SK-N-SH (cell line): ENCODE data around the gene SYNGR2. TPM values are rescaled to one million over a fixed set of nuclear protein-coding genes. Genes with fewer than 3 reads are reported as not detected.

Experiments used
- CTCF ChIA-PET: fragments of 300-600, 350-600 bp; formaldehyde crosslinking; extraction: SDS; loops from one replicate; lab custom pipeline; 2021; lab: Yijun Ruan, JAX
- POLR2A ChIA-PET: fragments of 350-600 bp; sonication (Branson Sonifier 250); formaldehyde crosslinking; extraction: SDS; loops from one replicate; lab custom pipeline; 2020; ENCODE audit warnings: antibody characterized with exemption, inconsistent platforms; lab: Yijun Ruan, JAX
- DNase-seq: peaks from one replicate; pipeline ENCODE4 v3.0.0; 2012
- H2AFZ ChIP-seq: fragments of 200-600 bp; sonication (generic); 2 replicates; pipeline ENCODE4 v1.8.1; 2016; ENCODE audit warnings: antibody characterized with exemption, mild to moderate bottlenecking, low read depth
- H3F3A ChIP-seq: fragments of 200-600 bp; sonication (generic); replicated peaks from 2 replicates; pipeline ENCODE3; 2016; ENCODE audit warnings: antibody characterized with exemption, mild to moderate bottlenecking; ENCODE audit not compliant: insufficient read depth
- H3K27ac ChIP-seq, 2 experiments: fragments of 200-500 bp in 1 of 2; fragments of 200-600 bp in 1 of 2; sonication (Bioruptor generic) in 1 of 2; sonication (generic), shearing (Covaris generic) in 1 of 2; 2 replicates each; pipeline versions ENCODE4 v1.5.1 to v1.6.1; 2014 to 2016; ENCODE audit warnings: low read depth in 2 of 2, inconsistent platforms in 1 of 2, low read length in 1 of 2, mild to moderate bottlenecking in 1 of 2, mixed read lengths in 1 of 2
- H3K27me3 ChIP-seq: fragments of 200-600 bp; sonication (generic), shearing (Covaris generic); 2 replicates; pipeline ENCODE4 v1.6.1; 2016; ENCODE audit warnings: mixed run types; ENCODE audit not compliant: insufficient read depth
- H3K36me3 ChIP-seq, 2 experiments: fragments of 200-500 bp in 1 of 2; fragments of 200-600 bp in 1 of 2; sonication (Bioruptor generic) in 1 of 2; sonication (generic) in 1 of 2; replicated peaks in 1 of 2; 2 replicates each; pipeline versions ENCODE3 to v1.5.1; 2014 to 2016; ENCODE audit warnings: low read length in 1 of 2, mild to moderate bottlenecking in 1 of 2; ENCODE audit not compliant: insufficient read depth in 2 of 2, control insufficient read depth in 1 of 2
- H3K4me1 ChIP-seq, 2 experiments: fragments of 200-500 bp in 1 of 2; fragments of 200-600 bp in 1 of 2; sonication (Bioruptor generic) in 1 of 2; sonication (generic), shearing (Covaris generic) in 1 of 2; 2 replicates each; pipeline versions ENCODE4 v1.5.1 to v1.6.1; 2014 to 2016; ENCODE audit warnings: low read depth in 1 of 2, low read length in 1 of 2, mixed run types in 1 of 2; ENCODE audit not compliant: insufficient read depth in 2 of 2, control insufficient read depth in 1 of 2
- H3K4me2 ChIP-seq: fragments of 200-600 bp; sonication (generic), shearing (Covaris generic); 2 replicates; pipeline ENCODE4 v1.6.1; 2017; ENCODE audit warnings: mixed run types
- H3K4me3 ChIP-seq, 2 experiments: fragments of 200-500 bp in 1 of 2; fragments of 200-600 bp in 1 of 2; sonication (Bioruptor generic) in 1 of 2; sonication (generic), shearing (Covaris generic) in 1 of 2; 2 replicates each; pipeline versions ENCODE4 v1.5.1 to v1.8.1; 2014 to 2016; ENCODE audit warnings: low read depth in 2 of 2, inconsistent platforms in 1 of 2, low read length in 1 of 2, mild to moderate bottlenecking in 1 of 2, mixed read lengths in 1 of 2, moderate library complexity in 1 of 2
- H3K79me2 ChIP-seq: fragments of 200-600 bp; sonication (generic); 2 replicates; pipeline ENCODE4 v1.8.1; 2017; ENCODE audit warnings: mild to moderate bottlenecking; ENCODE audit not compliant: insufficient read depth
- H3K9ac ChIP-seq: fragments of 200-600 bp; sonication (generic); 2 replicates; pipeline ENCODE4 v1.6.1; 2017; ENCODE audit warnings: mixed run types
- H3K9me2 ChIP-seq: fragments of 200-600 bp; sonication (generic); 2 replicates; pipeline ENCODE4 v1.6.1; 2017; ENCODE audit warnings: mixed run types
- H3K9me3 ChIP-seq: fragments of 200-600 bp; sonication (generic); 2 replicates; pipeline ENCODE4 v1.6.1; 2017; ENCODE audit warnings: mixed run types, mild to moderate bottlenecking, moderate library complexity
- H4K20me1 ChIP-seq: fragments of 200-600 bp; sonication (generic); 2 replicates; pipeline ENCODE4 v1.6.1; 2017; ENCODE audit warnings: mild to moderate bottlenecking, mixed run types; ENCODE audit not compliant: insufficient read depth
- ELF1 ChIP-seq: IDR thresholded peaks from 2 replicates; pipeline ENCODE4 v1.4.0; 2012
- FOSL2 ChIP-seq: IDR thresholded peaks from 2 replicates; pipeline ENCODE4 v1.4.0; 2012; ENCODE audit warnings: low read depth, mild to moderate bottlenecking, moderate library complexity, borderline replicate concordance
- FOXM1 ChIP-seq: IDR thresholded peaks from 2 replicates; pipeline ENCODE4 v1.4.0; 2012; ENCODE audit warnings: low read depth, mild to moderate bottlenecking
- NFIC ChIP-seq: IDR thresholded peaks from 2 replicates; pipeline ENCODE4 v1.4.0; 2012; ENCODE audit warnings: borderline replicate concordance
- RAD21 ChIP-seq: IDR thresholded peaks from 2 replicates; pipeline ENCODE4 v1.6.1; 2012; ENCODE audit warnings: mild to moderate bottlenecking, low read length
- RCOR1 ChIP-seq: fragments of 150-350 bp; IDR thresholded peaks from 2 replicates; pipeline ENCODE4 v1.6.1; 2017; ENCODE audit warnings: antibody characterized with exemption, low read length
- RFX5 ChIP-seq: IDR thresholded peaks from 2 replicates; pipeline ENCODE4 v1.6.1; 2012; ENCODE audit warnings: mild to moderate bottlenecking, improper control_type of control experiment, low read length
- RXRA ChIP-seq: IDR thresholded peaks from 2 replicates; pipeline ENCODE4 v1.4.0; 2012; ENCODE audit warnings: low read depth, mild to moderate bottlenecking, borderline replicate concordance
- SMC3 ChIP-seq: IDR thresholded peaks from 2 replicates; pipeline ENCODE4 v1.6.1; 2012; ENCODE audit warnings: low read depth, low read length, improper control_type of control experiment
- TAF1 ChIP-seq: IDR thresholded peaks from 2 replicates; pipeline ENCODE4 v1.6.1; 2012; ENCODE audit warnings: low read depth, mild to moderate bottlenecking, low read length, moderate library complexity, borderline replicate concordance
- TEAD4 ChIP-seq: IDR thresholded peaks from 2 replicates; pipeline ENCODE4 v1.4.0; 2012; ENCODE audit warnings: mild to moderate bottlenecking, borderline replicate concordance; ENCODE audit not compliant: insufficient read depth
- YY1 ChIP-seq: IDR thresholded peaks from 2 replicates; pipeline ENCODE4 v1.4.0; 2012; ENCODE audit warnings: low read depth, mild to moderate bottlenecking
- WGBS: methylation state at CpG from one replicate; pipeline ENCODE4 v1.1.6; 2017; ENCODE audit warnings: low lambda C conversion rate; 5-methylcytosine and 5-hydroxymethylcytosine counted together
- polyA plus RNA-seq, 3 experiments: library from polyadenylated mRNA; depleted of rRNA; stranded (reverse); fragments of >200 nt; gene quantifications; 2 replicates each; pipeline ENCODE4 v1.2.3, GENCODE V29; 2012
- TF ChIP-seq, protein P1 (sequence below): IDR thresholded peaks from 2 replicates; pipeline ENCODE4 v1.4.0; 2012; ENCODE audit warnings: low read depth
- TF ChIP-seq, protein P2 (sequence below): fragments of 150-350 bp; IDR thresholded peaks from 2 replicates; pipeline ENCODE4 v1.6.1; 2017; ENCODE audit warnings: antibody characterized with exemption, low read length, low read depth, borderline replicate concordance
- TF ChIP-seq, protein P3 (sequence below): IDR thresholded peaks from 2 replicates; pipeline ENCODE4; 2012
- TF ChIP-seq, protein P4 (sequence below): fragments of 150-350 bp; IDR thresholded peaks from 2 replicates; pipeline ENCODE4 v1.6.1; 2016; ENCODE audit warnings: mild to moderate bottlenecking, low read depth, low read length

Gene SYNGR2
- polyA plus RNA-seq, 1 of the 3 experiments (the other 2 are of a cell fraction): 181 TPM

DNA sequence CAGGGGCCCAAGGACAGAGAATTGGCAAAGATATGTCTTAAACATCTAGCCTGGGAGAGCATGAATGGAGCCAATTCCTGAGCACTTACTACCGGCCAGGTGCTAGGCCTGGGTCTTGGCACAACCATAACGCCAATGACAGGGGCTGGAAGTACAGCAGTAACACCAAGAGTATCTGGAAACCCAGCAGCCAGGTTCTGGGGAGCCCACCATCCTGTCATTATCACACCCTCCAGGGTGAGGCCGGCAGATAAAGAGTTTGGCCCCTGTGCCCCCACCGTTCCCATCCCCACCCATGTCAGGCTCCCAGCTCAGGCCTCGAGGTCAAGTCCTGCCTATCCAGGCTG, 38.3 kb upstream of the SYNGR2 start (continued):
- TF ChIP-seq, protein P1, sequence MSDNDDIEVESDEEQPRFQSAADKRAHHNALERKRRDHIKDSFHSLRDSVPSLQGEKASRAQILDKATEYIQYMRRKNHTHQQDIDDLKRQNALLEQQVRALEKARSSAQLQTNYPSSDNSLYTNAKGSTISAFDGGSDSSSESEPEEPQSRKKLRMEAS: no peak
- TF ChIP-seq, protein P2, sequence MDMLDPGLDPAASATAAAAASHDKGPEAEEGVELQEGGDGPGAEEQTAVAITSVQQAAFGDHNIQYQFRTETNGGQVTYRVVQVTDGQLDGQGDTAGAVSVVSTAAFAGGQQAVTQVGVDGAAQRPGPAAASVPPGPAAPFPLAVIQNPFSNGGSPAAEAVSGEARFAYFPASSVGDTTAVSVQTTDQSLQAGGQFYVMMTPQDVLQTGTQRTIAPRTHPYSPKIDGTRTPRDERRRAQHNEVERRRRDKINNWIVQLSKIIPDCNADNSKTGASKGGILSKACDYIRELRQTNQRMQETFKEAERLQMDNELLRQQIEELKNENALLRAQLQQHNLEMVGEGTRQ: no peak
- no peak for TF ChIP-seq YY1
- TF ChIP-seq RAD21: no peak
- no peak for TF ChIP-seq TEAD4
- no peak for TF ChIP-seq ELF1
- TF ChIP-seq, all 33 proteins: peak for 0

DNA sequence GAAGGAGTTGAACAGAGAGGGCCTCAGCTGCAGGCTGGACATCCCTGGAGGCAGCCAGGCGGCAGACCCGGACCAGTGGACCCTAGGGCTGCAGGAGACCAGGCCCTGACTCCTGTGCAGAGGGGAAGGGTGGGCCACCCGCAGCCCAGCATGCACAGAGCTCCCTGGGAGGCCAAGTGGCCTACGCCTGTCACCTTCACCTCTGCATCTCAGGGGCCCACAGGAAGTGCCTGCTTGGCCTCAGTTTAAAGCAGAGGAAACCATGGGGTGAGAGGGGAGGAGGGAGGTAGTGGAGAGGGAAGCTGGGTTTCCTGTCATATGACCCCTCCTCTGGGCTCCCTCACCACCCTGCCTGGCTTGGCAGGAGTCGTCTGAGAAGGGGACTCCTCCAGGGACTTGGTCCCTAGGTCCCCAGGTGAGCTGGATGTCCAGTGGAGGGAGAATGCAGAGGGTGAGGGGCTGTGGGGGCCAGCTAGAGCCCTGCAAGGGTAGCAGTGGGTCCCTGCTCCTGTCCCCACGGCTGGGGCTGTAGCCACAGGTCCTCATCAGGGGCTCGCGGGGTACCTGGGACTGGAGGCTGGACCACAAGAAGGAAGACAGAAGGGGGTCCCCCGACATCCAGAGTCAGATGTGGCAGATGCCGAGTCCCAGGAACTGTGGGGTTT, 37.8 kb upstream of the SYNGR2 start, which contains the start of gene TMC8:
Gene TMC8 (plus strand): TSS at position 335 of the 665 bp plus-strand sequence. CDS start 818 bp downstream, outside the sequence.
- H3K9me3 ChIP-seq: no peaks in the 10 kb centered on the region
- no peak within 1 kb of the TSS; the same call in 1 of the 2 replicates for H3K4me2 ChIP-seq
- H3F3A ChIP-seq: no peaks in the 10 kb centered on the region
- peaks cover 3% of the 10 kb centered on the region for H3K27me3 ChIP-seq
- 95% methylated on average over 7 of the region's 10 CpGs for WGBS
- CTCF ChIA-PET: interaction anchor here (1.0 to 8.0 kb wide), 7 partner anchors 8 to 111 kb away, joined by 3 to 100 read pairs (median 3); partner anchors contain the start of gene C17orf99
- no peak within 1 kb of the TSS for H3K9ac ChIP-seq
- DNase-seq: peak; percentile 56
- H3K4me1 ChIP-seq: peaks cover 4 to 34% of the 10 kb centered on the region in 2 experiments; a peak in 1 of 4 replicates
- H3K79me2 ChIP-seq: no peaks in the 10 kb centered on the region
- POLR2A ChIA-PET: no interaction called here
- H3K36me3 ChIP-seq: no peaks in the 10 kb centered on the region
- no peak within 1 kb of the TSS for H2AFZ ChIP-seq
- no peaks in the 10 kb centered on the region for H4K20me1 ChIP-seq
- H3K9me2 ChIP-seq: no peaks in the 10 kb centered on the region
- no peak for TF ChIP-seq NFIC
- TF ChIP-seq, protein P3, sequence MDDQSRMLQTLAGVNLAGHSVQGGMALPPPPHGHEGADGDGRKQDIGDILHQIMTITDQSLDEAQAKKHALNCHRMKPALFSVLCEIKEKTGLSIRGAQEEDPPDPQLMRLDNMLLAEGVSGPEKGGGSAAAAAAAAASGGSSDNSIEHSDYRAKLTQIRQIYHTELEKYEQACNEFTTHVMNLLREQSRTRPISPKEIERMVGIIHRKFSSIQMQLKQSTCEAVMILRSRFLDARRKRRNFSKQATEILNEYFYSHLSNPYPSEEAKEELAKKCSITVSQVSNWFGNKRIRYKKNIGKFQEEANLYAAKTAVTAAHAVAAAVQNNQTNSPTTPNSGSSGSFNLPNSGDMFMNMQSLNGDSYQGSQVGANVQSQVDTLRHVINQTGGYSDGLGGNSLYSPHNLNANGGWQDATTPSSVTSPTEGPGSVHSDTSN: no peak
- no peak for TF ChIP-seq SMC3
- TF ChIP-seq FOXM1: no peak
- no peak for TF ChIP-seq TAF1
- TF ChIP-seq, protein P4, sequence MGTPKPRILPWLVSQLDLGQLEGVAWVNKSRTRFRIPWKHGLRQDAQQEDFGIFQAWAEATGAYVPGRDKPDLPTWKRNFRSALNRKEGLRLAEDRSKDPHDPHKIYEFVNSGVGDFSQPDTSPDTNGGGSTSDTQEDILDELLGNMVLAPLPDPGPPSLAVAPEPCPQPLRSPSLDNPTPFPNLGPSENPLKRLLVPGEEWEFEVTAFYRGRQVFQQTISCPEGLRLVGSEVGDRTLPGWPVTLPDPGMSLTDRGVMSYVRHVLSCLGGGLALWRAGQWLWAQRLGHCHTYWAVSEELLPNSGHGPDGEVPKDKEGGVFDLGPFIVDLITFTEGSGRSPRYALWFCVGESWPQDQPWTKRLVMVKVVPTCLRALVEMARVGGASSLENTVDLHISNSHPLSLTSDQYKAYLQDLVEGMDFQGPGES: no peak
- TF ChIP-seq RCOR1: no peak
- TF ChIP-seq RXRA: no peak
- no peak for TF ChIP-seq FOSL2
- TF ChIP-seq RFX5: no peak
- no peak within 1 kb of the TSS for H3K27ac ChIP-seq
- H3K4me3 ChIP-seq: no peak within 1 kb of the TSS
